HG03097 (cell line): ENCODE data around the gene RYR3.

Experiments
- ATAC-seq: cut with Tn5 transposase; IDR thresholded peaks from one replicate; pipeline ENCODE4 v1.9.1; 2021; ENCODE audit not compliant: unreplicated experiment, low FRiP score

RYR3 gene

GRCh38 chr15:33912326-33912725, 601.6 kb downstream of the RYR3 start:
- ATAC-seq, result no peak

- ATAC-seq, result no peak
Measured at GRCh38 chr15:33913459-33913858, 602.7 kb downstream of the RYR3 start.
